HepG2 (cell line): ENCODE data around the gene TSPYL4. TPM values are rescaled to one million over a fixed set of nuclear protein-coding genes. Genes with fewer than 3 reads are reported as not detected.

Experiments used
- ATAC-seq: fragments of 200-7000 bp; cut with Tn5 transposase; 3 replicates; pipeline ENCODE4 v1.9.1; 2020; ENCODE audit warnings: mild to moderate bottlenecking, moderate library complexity
- BruUV-seq: library from RNA; stranded (reverse); fragments of 400-500 nt; replicated peaks from 2 replicates; lab custom pipeline; 2021; lab: Mats Ljungman, UMichigan
- CTCF ChIA-PET: fragments of 300-600 bp; formaldehyde crosslinking; extraction: SDS; loops from one replicate; lab custom pipeline; 2021; ENCODE audit warnings: low total read pairs, inconsistent platforms, low intra/inter-chr PET ratio; lab: Yijun Ruan, JAX
- POLR2A ChIA-PET: fragments of 350-600 bp; sonication (Branson Sonifier 250); formaldehyde crosslinking; loops from one replicate; lab custom pipeline; 2020; ENCODE audit warnings: antibody characterized with exemption, inconsistent platforms; lab: Yijun Ruan, JAX
- DNase-seq: peaks from one replicate; pipeline ENCODE4 v3.0.0-alpha.2; 2015; ENCODE audit warnings: low spot score
- FAIRE-seq: peaks from 3 replicates; lab custom pipeline; 2011; peaks lifted over from hg19 to GRCh38; lab: Jason Lieb, UNC
- H2AFZ ChIP-seq: one replicate; pipeline ENCODE4 v1.6.1; 2011; ENCODE audit warnings: low read length, inconsistent platforms
- H3K27ac ChIP-seq: fragments of 300-600 bp; 3 replicates; pipeline ENCODE4 v1.8.0; 2011; ENCODE audit warnings: mixed run types, mild to moderate bottlenecking, mixed read lengths, low read length, inconsistent platforms; ENCODE audit not compliant: insufficient read depth; ENCODE audit errors: extremely low read length
- H3K27me3 ChIP-seq, 2 experiments: fragments of 200-600 bp in 1 of 2; 2 replicates in 1 of 2; 3 replicates in 1 of 2; pipeline versions ENCODE4 v1.6.0 to v1.8.0; 2011; ENCODE audit warnings: low read length in 2 of 2, mild to moderate bottlenecking in 2 of 2, moderate library complexity in 2 of 2, inconsistent platforms in 1 of 2; ENCODE audit not compliant: insufficient read depth in 2 of 2, control insufficient read depth in 1 of 2
- H3K36me3 ChIP-seq, 2 experiments: fragments of 200-600 bp in 1 of 2; replicated peaks in 1 of 2; 2 replicates in 1 of 2; 3 replicates in 1 of 2; pipeline versions ENCODE4 v1.5.1 to v1.8.0; 2011; ENCODE audit warnings: low read length in 2 of 2, inconsistent platforms in 1 of 2; ENCODE audit not compliant: insufficient read depth in 2 of 2, control insufficient read depth in 1 of 2
- H3K4me1 ChIP-seq: 2 replicates; pipeline ENCODE4 v1.5.1; 2012; ENCODE audit warnings: low read length, inconsistent platforms; ENCODE audit not compliant: insufficient read depth
- H3K4me2 ChIP-seq: 2 replicates; pipeline ENCODE4 v1.6.0; 2011; ENCODE audit warnings: low read depth, low read length, inconsistent platforms
- H3K4me3 ChIP-seq, 3 experiments: fragments of 200-600 bp in 1 of 3; sonication (generic), shearing (Covaris generic) in 1 of 3; replicated peaks in 1 of 3; 2 replicates each; pipeline ENCODE4 v1.5.1; 2011 to 2016; ENCODE audit warnings: low read length in 3 of 3, inconsistent platforms in 2 of 3, low read depth in 2 of 3, mild to moderate bottlenecking in 2 of 3, control low read depth in 1 of 3, mixed read lengths in 1 of 3; ENCODE audit not compliant: insufficient read depth in 1 of 3
- H3K79me2 ChIP-seq: one replicate; pipeline ENCODE4 v1.6.1; 2011; ENCODE audit warnings: low read length, inconsistent platforms; ENCODE audit not compliant: insufficient read depth
- H3K9ac ChIP-seq: 2 replicates; pipeline ENCODE4 v1.6.0; 2011; ENCODE audit warnings: mild to moderate bottlenecking, low read depth, low read length, inconsistent platforms; ENCODE audit not compliant: insufficient read depth
- H3K9me3 ChIP-seq: 2 replicates; pipeline ENCODE4 v1.5.1; 2012; ENCODE audit warnings: mild to moderate bottlenecking, low read length
- H4K20me1 ChIP-seq: 2 replicates; pipeline ENCODE4 v1.6.0; 2011; ENCODE audit warnings: inconsistent platforms, mild to moderate bottlenecking, low read length, moderate library complexity; ENCODE audit not compliant: insufficient read depth
- MAFF ChIP-seq: IDR thresholded peaks from 2 replicates; pipeline ENCODE4 v1.6.1; 2011; ENCODE audit warnings: low read depth, low read length, improper control_type of control experiment
- MAFK ChIP-seq, 2 experiments: IDR thresholded peaks in 1 of 2; conservative IDR thresholded peaks in 1 of 2; 2 replicates each; pipeline ENCODE4 v1.6.1; 2011; ENCODE audit warnings: improper control_type of control experiment in 2 of 2, low read length in 2 of 2
- SMC3 ChIP-seq: IDR thresholded peaks from 2 replicates; pipeline ENCODE4 v1.6.1; 2011; ENCODE audit warnings: low read length, improper control_type of control experiment
- ZIK1 ChIP-seq: sonication (generic); formaldehyde crosslinking; IDR thresholded peaks from 2 replicates; pipeline ENCODE4 v1.5.0; 2020; ENCODE audit warnings: mild to moderate bottlenecking, low read depth, missing genetic modification reagents, borderline replicate concordance
- WGBS: methylation state at CpG from one replicate; pipeline ENCODE4 v1.1.6; 2017; ENCODE audit warnings: low lambda C conversion rate; 5-methylcytosine and 5-hydroxymethylcytosine counted together
- in situ Hi-C: cut with HindIII; loops from 2 replicates; pipeline ENCODE4 v1.10.0; 2017; ENCODE audit warnings: low pct_unique_long_range_greater_than_20kb; ENCODE audit not compliant: extremely low pct_ligation_motif_present
- intact Hi-C: fragments of 100-400 bp; cut with micrococcal nuclease; formaldehyde crosslinking; loops from one replicate; pipeline ENCODE4 v1.10.0; 2022; ENCODE audit not compliant: unreplicated experiment
- polyA plus RNA-seq, 8 experiments: library from polyadenylated mRNA; depleted of rRNA in 3 of 8; stranded (reverse) in 7 of 8; unstranded in 1 of 8; fragments of >200 nt; fragmentation: Illumina TruSeq in 4 of 8; extraction: Trizol in 4 of 8; gene quantifications; 2 replicates each; pipeline versions ENCODE4 v1.2.1 to v1.2.3, GENCODE V29; 2011 to 2016; ENCODE audit warnings: low read depth in 4 of 8, missing spikeins in 1 of 8, mixed read lengths in 1 of 8; ENCODE audit not compliant: insufficient read depth in 1 of 8
- total RNA-seq, 5 experiments: library from RNA; depleted of rRNA; stranded (reverse); fragments of >200 nt; fragmentation: Illumina TruSeq; extraction: Trizol; gene quantifications; 2 replicates each; pipeline ENCODE4 v1.2.3, GENCODE V29; 2016; ENCODE audit warnings: low read depth in 1 of 5
- TF ChIP-seq, protein P1 (sequence below): sonication (generic); formaldehyde crosslinking; IDR thresholded peaks from 2 replicates; pipeline ENCODE4 v1.5.0; 2020; ENCODE audit warnings: mild to moderate bottlenecking, missing genetic modification reagents
- TF ChIP-seq, protein P2 (sequence below): sonication (generic); formaldehyde crosslinking; IDR thresholded peaks from 2 replicates; pipeline ENCODE4 v1.4.0; 2020; ENCODE audit warnings: missing genetic modification reagents
- TF ChIP-seq, protein P3 (sequence below): sonication (generic); formaldehyde crosslinking; IDR thresholded peaks from 2 replicates; pipeline ENCODE4 v1.5.0; 2020; ENCODE audit warnings: missing genetic modification reagents

The TSPYL4 gene
- total and polyA plus RNA-seq, 2 of the 13 experiments (the other 11 are each of a cell fraction or from before 2014, with no cell fraction given), result 18.0 to 19.7 TPM

DNA sequence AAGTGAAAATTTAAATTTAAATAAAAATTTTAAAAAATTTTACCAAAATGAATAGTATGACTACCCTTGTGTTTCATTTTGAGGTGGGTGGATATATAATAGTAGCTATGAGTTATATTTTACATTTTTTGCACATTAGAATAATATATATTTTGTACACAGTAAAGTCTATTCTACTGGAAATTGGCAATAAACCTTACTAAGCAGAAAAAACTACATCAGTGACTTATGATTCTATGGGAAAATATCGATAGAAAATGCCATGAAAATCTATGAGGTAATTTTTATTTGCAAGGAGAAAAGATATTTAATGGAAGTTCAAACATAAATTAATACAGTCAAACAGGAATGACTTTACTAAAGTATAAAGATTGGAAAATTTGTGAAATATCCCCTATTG lies 2.8 kb upstream of the TSPYL4 start:
- Histone ChIP-seq H3K4me3 (no peak overlapping the region), H3K36me3 (0 out of 5 replicates have a peak, but pooled peaks cover 0 to 1% of the 10 kb centered on the region in 2 experiments), H3K79me2 (peaks cover 22% of the 10 kb centered on the region), H3K27me3 (no peaks in the 10 kb centered on the region), H3K4me1 (peaks cover 41% of the 10 kb centered on the region), H2AFZ (no peak overlapping the region), H3K4me2 (no peak overlapping the region), H4K20me1 (no peaks in the 10 kb centered on the region), H3K9ac (no peak overlapping the region), H3K27ac (no peak overlapping the region), H3K9me3 (no peaks in the 10 kb centered on the region)
- DNase-seq (no peak), ATAC-seq (no peak), FAIRE-seq (no peak)
- 74% methylated on average over 1 of the region's 1 CpG for WGBS
- intact Hi-C loops (loop anchor here (10.0 kb wide), 1 partner anchor 1228 kb away; the partner anchor contains the start of gene DCBLD1), in situ Hi-C loops (no loop called here)
- POLR2A ChIA-PET, result no interaction called here
- TF ChIP-seq MAFF (peak; percentile 37; the same call in 1 of the 2 replicates), ZIK1 (CRISPR knock-in tag) (no peak), MAFK (conservative IDR thresholded peaks at IDR 0.05 in 1 of 2, IDR thresholded peaks at IDR 0.05 in 1 of 2; ENCODE audit: low read length in 2 of 2) (peak; percentile 42 to 70; a peak in 2 of 4 replicates), SMC3 (no peak)
- TF ChIP-seq, protein P1, sequence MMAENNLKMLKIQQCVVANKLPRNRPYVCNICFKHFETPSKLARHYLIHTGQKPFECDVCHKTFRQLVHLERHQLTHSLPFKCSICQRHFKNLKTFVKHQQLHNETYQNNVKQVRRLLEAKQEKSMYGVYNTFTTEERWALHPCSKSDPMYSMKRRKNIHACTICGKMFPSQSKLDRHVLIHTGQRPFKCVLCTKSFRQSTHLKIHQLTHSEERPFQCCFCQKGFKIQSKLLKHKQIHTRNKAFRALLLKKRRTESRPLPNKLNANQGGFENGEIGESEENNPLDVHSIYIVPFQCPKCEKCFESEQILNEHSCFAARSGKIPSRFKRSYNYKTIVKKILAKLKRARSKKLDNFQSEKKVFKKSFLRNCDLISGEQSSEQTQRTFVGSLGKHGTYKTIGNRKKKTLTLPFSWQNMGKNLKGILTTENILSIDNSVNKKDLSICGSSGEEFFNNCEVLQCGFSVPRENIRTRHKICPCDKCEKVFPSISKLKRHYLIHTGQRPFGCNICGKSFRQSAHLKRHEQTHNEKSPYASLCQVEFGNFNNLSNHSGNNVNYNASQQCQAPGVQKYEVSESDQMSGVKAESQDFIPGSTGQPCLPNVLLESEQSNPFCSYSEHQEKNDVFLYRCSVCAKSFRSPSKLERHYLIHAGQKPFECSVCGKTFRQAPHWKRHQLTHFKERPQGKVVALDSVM (CRISPR knock-in tag), result no peak
- TF ChIP-seq, protein P2, sequence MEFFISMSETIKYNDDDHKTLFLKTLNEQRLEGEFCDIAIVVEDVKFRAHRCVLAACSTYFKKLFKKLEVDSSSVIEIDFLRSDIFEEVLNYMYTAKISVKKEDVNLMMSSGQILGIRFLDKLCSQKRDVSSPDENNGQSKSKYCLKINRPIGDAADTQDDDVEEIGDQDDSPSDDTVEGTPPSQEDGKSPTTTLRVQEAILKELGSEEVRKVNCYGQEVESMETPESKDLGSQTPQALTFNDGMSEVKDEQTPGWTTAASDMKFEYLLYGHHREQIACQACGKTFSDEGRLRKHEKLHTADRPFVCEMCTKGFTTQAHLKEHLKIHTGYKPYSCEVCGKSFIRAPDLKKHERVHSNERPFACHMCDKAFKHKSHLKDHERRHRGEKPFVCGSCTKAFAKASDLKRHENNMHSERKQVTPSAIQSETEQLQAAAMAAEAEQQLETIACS (CRISPR knock-in tag), result no peak
- TF ChIP-seq, protein P3, sequence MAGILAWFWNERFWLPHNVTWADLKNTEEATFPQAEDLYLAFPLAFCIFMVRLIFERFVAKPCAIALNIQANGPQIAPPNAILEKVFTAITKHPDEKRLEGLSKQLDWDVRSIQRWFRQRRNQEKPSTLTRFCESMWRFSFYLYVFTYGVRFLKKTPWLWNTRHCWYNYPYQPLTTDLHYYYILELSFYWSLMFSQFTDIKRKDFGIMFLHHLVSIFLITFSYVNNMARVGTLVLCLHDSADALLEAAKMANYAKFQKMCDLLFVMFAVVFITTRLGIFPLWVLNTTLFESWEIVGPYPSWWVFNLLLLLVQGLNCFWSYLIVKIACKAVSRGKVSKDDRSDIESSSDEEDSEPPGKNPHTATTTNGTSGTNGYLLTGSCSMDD (CRISPR knock-in tag), result no peak
- no TSS peak for BruUV-seq
- CTCF ChIA-PET, result interaction anchor here (1.4 kb wide), 1 partner anchor 12 kb away, joined by 3 read pairs; no protein-coding TSS in a partner anchor
